Fibroblast of the aortic adventitia (primary cell): ENCODE data around the gene SCFD1. TPM values are rescaled to one million over a fixed set of nuclear protein-coding genes. Genes with fewer than 3 reads are reported as not detected.

Experiments used
- DNase-seq: peaks from one replicate; pipeline ENCODE4 v3.0.0-alpha.2; 2010; ENCODE audit warnings: low read depth
- H3K4me3 ChIP-seq: 2 replicates; pipeline ENCODE4 v1.5.1; 2011; ENCODE audit warnings: low read depth, mild to moderate bottlenecking, control low read depth, low read length, moderate library complexity
- CTCF ChIP-seq: IDR thresholded peaks from 2 replicates; pipeline ENCODE4 v1.5.1; 2011; ENCODE audit warnings: mild to moderate bottlenecking, low read length, control low read depth, inconsistent platforms; ENCODE audit not compliant: insufficient read depth
- total RNA-seq: library from RNA; depleted of rRNA; stranded (reverse); fragments of >200 nt; gene quantifications from 2 replicates; pipeline ENCODE4 v1.2.3, GENCODE V29; 2012; ENCODE audit warnings: low replicate concordance

The SCFD1 gene
- total RNA-seq, 1 donor = 125 TPM

- DNase-seq = no peak
These were observed 97.0 kb downstream of the SCFD1 start for GRCh38 chr14:30719137-30719536.

GRCh38 chr14:30725763-30726162 lies 103.6 kb downstream of the SCFD1 start:
- no peak for TF ChIP-seq CTCF
- no peak overlapping the region for H3K4me3 ChIP-seq
- DNase-seq = no peak

More at GRCh38 chr14:30719137-30719536, 97.0 kb downstream of the SCFD1 start:
- no peak for TF ChIP-seq CTCF
- no peak overlapping the region for H3K4me3 ChIP-seq

GRCh38 chr14:30728471-30728870 lies 106.4 kb downstream of the SCFD1 start:
- TF ChIP-seq CTCF = no peak
- no peak overlapping the region for H3K4me3 ChIP-seq
- DNase-seq = no peak

- TF ChIP-seq CTCF = no peak
- H3K4me3 ChIP-seq = no peak overlapping the region
- no peak for DNase-seq
These were observed 115.8 kb downstream of the SCFD1 start for GRCh38 chr14:30737916-30738315.

GRCh38 chr14:30738978-30739377 lies 116.9 kb downstream of the SCFD1 start:
- DNase-seq = no peak
- no peak overlapping the region for H3K4me3 ChIP-seq
- TF ChIP-seq CTCF = no peak

- no peak overlapping the region for H3K4me3 ChIP-seq
- DNase-seq = no peak
- no peak for TF ChIP-seq CTCF
These were observed 126.2 kb downstream of the SCFD1 start for GRCh38 chr14:30748343-30748742.

- DNase-seq = no peak
- H3K4me3 ChIP-seq = no peak overlapping the region
- TF ChIP-seq CTCF = no peak
These were observed 129.7 kb downstream of the SCFD1 start for GRCh38 chr14:30751646-30752416.
